ENCODE measurements around the gene ZNF423. TPM values are rescaled to one million over a fixed set of nuclear protein-coding genes. Genes with fewer than 3 reads are reported as not detected.

Gene ZNF423
- total and polyA plus RNA-seq, 2 of the 13 experiments (the other 11 are each of a cell fraction or from before 2014, with no cell fraction given), result 0.07 to 0.31 TPM

DNA sequence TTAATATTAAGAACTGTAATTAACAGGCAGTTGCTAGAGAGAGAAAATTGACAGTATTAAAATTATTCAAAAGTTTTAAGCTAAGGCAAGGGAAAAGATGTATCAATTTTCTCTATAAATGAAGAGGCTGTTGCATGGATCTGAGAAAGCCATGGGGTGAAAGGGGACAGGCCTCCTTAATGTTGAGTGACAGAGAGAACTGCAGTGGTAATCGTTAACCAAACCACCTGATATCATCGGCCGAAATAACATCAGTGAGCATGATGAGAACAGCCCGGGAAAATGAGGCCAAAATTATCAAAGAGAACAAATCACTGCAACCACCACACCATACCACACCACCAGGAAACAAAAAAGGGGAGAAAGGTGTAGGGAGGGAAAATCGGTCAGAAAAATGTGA is 3.6 kb downstream of the ZNF423 start:
- FAIRE-seq (no peak), ATAC-seq (no peak), DNase-seq (ENCODE audit: low spot score) (no peak)
- Histone ChIP-seq H3K79me2 (ENCODE audit: insufficient read depth, low read length) (no peaks in the 10 kb centered on the region), H3K4me1 (ENCODE audit: insufficient read depth, low read length) (peaks cover 1% of the 10 kb centered on the region), H4K20me1 (ENCODE audit: insufficient read depth, low read length) (peaks cover under 1% of the 10 kb centered on the region; the same call in 1 of the 2 replicates), H2AFZ (ENCODE audit: low read length) (no peak overlapping the region), H3K4me2 (ENCODE audit: low read depth, low read length) (no peak overlapping the region), H3K4me3 (replicated peaks in 1 of 3; ENCODE audit: insufficient read depth in 1 of 3, low read depth in 2 of 3, low read length in 3 of 3) (no peak overlapping the region), H3K27me3 (ENCODE audit: control insufficient read depth in 1 of 2, insufficient read depth in 2 of 2, low read length in 2 of 2) (peaks cover 10 to 76% of the 10 kb centered on the region in 2 experiments), H3K9me3 (ENCODE audit: low read length) (no peaks in the 10 kb centered on the region), H3K36me3 (replicated peaks in 1 of 2; ENCODE audit: control insufficient read depth in 1 of 2, insufficient read depth in 2 of 2, low read length in 2 of 2) (no peaks in the 10 kb centered on the region), H3K9ac (ENCODE audit: insufficient read depth, low read depth, low read length) (no peak overlapping the region), H3K27ac (ENCODE audit: extremely low read length, insufficient read depth, low read length) (no peak overlapping the region)
- BruUV-seq (replicated peaks), result no TSS peak
- TF ChIP-seq ETV6 (CRISPR knock-in tag; conservative IDR thresholded peaks at IDR 0.05), result no peak
- TF ChIP-seq, protein P1, sequence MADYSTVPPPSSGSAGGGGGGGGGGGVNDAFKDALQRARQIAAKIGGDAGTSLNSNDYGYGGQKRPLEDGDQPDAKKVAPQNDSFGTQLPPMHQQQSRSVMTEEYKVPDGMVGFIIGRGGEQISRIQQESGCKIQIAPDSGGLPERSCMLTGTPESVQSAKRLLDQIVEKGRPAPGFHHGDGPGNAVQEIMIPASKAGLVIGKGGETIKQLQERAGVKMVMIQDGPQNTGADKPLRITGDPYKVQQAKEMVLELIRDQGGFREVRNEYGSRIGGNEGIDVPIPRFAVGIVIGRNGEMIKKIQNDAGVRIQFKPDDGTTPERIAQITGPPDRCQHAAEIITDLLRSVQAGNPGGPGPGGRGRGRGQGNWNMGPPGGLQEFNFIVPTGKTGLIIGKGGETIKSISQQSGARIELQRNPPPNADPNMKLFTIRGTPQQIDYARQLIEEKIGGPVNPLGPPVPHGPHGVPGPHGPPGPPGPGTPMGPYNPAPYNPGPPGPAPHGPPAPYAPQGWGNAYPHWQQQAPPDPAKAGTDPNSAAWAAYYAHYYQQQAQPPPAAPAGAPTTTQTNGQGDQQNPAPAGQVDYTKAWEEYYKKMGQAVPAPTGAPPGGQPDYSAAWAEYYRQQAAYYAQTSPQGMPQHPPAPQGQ (CRISPR knock-in tag; IDR thresholded peaks at IDR 0.05; ENCODE audit: borderline replicate concordance), result no peak
- TF ChIP-seq, protein P2, sequence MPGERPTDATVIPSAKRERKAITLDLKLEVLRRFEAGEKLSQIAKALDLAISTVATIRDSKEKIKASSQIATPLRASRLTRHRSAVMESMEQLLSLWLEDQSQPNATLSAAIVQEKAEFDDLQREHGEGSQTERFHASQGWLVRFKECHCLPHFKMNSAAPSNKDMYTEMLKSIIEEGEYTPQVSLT (CRISPR knock-in tag; IDR thresholded peaks at IDR 0.05; ENCODE audit: borderline replicate concordance, low read depth), result no peak
- TF ChIP-seq ZNF232 (CRISPR knock-in tag; IDR thresholded peaks at IDR 0.05; ENCODE audit: borderline replicate concordance), result no peak
- TF ChIP-seq SRY (CRISPR knock-in tag; IDR thresholded peaks at IDR 0.05), result no peak
- no peak for TF ChIP-seq U2AF2 (IDR thresholded peaks at IDR 0.05; ENCODE audit: low read depth, low read length)
- TF ChIP-seq HCFC1 (IDR thresholded peaks at IDR 0.05; ENCODE audit: low read depth, low read length), result no peak
- TF ChIP-seq HMG20B (CRISPR knock-in tag; conservative IDR thresholded peaks at IDR 0.05), result no peak
- no peak for TF ChIP-seq KDM5B (CRISPR knock-in tag; IDR thresholded peaks at IDR 0.05; ENCODE audit: borderline replicate concordance)
- no peak for TF ChIP-seq ZFYVE20 (CRISPR knock-in tag; IDR thresholded peaks at IDR 0.05; ENCODE audit: borderline replicate concordance, low read depth)
- TF ChIP-seq, protein P3, sequence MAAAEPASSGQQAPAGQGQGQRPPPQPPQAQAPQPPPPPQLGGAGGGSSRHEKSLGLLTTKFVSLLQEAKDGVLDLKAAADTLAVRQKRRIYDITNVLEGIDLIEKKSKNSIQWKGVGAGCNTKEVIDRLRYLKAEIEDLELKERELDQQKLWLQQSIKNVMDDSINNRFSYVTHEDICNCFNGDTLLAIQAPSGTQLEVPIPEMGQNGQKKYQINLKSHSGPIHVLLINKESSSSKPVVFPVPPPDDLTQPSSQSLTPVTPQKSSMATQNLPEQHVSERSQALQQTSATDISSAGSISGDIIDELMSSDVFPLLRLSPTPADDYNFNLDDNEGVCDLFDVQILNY (CRISPR knock-in tag; conservative IDR thresholded peaks at IDR 0.05), result no peak
- no peak for TF ChIP-seq SAP130 (CRISPR knock-in tag; IDR thresholded peaks at IDR 0.05; ENCODE audit: low read depth)
- no peak for TF ChIP-seq EED (CRISPR knock-in tag; IDR thresholded peaks at IDR 0.05)
- TF ChIP-seq, protein P4, sequence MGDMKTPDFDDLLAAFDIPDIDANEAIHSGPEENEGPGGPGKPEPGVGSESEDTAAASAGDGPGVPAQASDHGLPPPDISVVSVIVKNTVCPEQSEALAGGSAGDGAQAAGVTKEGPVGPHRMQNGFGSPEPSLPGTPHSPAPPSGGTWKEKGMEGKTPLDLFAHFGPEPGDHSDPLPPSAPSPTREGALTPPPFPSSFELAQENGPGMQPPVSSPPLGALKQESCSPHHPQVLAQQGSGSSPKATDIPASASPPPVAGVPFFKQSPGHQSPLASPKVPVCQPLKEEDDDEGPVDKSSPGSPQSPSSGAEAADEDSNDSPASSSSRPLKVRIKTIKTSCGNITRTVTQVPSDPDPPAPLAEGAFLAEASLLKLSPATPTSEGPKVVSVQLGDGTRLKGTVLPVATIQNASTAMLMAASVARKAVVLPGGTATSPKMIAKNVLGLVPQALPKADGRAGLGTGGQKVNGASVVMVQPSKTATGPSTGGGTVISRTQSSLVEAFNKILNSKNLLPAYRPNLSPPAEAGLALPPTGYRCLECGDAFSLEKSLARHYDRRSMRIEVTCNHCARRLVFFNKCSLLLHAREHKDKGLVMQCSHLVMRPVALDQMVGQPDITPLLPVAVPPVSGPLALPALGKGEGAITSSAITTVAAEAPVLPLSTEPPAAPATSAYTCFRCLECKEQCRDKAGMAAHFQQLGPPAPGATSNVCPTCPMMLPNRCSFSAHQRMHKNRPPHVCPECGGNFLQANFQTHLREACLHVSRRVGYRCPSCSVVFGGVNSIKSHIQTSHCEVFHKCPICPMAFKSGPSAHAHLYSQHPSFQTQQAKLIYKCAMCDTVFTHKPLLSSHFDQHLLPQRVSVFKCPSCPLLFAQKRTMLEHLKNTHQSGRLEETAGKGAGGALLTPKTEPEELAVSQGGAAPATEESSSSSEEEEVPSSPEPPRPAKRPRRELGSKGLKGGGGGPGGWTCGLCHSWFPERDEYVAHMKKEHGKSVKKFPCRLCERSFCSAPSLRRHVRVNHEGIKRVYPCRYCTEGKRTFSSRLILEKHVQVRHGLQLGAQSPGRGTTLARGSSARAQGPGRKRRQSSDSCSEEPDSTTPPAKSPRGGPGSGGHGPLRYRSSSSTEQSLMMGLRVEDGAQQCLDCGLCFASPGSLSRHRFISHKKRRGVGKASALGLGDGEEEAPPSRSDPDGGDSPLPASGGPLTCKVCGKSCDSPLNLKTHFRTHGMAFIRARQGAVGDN (CRISPR knock-in tag; IDR thresholded peaks at IDR 0.05), result no peak
- TF ChIP-seq, protein P5, sequence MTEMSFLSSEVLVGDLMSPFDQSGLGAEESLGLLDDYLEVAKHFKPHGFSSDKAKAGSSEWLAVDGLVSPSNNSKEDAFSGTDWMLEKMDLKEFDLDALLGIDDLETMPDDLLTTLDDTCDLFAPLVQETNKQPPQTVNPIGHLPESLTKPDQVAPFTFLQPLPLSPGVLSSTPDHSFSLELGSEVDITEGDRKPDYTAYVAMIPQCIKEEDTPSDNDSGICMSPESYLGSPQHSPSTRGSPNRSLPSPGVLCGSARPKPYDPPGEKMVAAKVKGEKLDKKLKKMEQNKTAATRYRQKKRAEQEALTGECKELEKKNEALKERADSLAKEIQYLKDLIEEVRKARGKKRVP (CRISPR knock-in tag; IDR thresholded peaks at IDR 0.05), result no peak
- 1% methylated on average over 5 of the region's 5 CpGs for WGBS (ENCODE audit: low lambda C conversion rate)
- in situ Hi-C loops (cut with HindIII; ENCODE audit: extremely low pct_ligation_motif_present, low pct_unique_long_range_greater_than_20kb), result no loop called here
- intact Hi-C loops (cut with micrococcal nuclease; ENCODE audit: unreplicated experiment), result no loop called here
- ChIA-PET CTCF (ENCODE audit: low intra/inter-chr PET ratio, low total read pairs) (no interaction called here), POLR2A (no interaction called here)

Data from HepG2 (cell line).